ENCODE data around the gene IL21R.

IL21R gene

GRCh38 chr16:27463741-27464591 is 62.0 kb downstream of the IL21R start:
- no peak for DNase-seq (ENCODE audit: low read depth)

GRCh38 chr16:27464626-27465482 is 62.9 kb downstream of the IL21R start:
- DNase-seq (ENCODE audit: low read depth), result no peak

GRCh38 chr16:27465483-27465879 is 63.5 kb downstream of the IL21R start:
- no peak for DNase-seq (ENCODE audit: low read depth)

GRCh38 chr16:27468941-27469531 is 67.1 kb downstream of the IL21R start:
- DNase-seq (ENCODE audit: low read depth), result no peak

- DNase-seq (ENCODE audit: low read depth), result peak; percentile 88
These were observed 68.8 kb downstream of the IL21R start for GRCh38 chr16:27470567-27471431.

- DNase-seq (ENCODE audit: low read depth), result no peak
These were observed 69.7 kb downstream of the IL21R start for GRCh38 chr16:27471661-27472060.

GRCh38 chr16:27472091-27473020 is 70.4 kb downstream of the IL21R start:
- DNase-seq (ENCODE audit: low read depth), result no peak

- no peak for DNase-seq (ENCODE audit: low read depth)
These were observed 71.3 kb downstream of the IL21R start for GRCh38 chr16:27473101-27473900.

GRCh38 chr16:27474041-27474440 is 72.1 kb downstream of the IL21R start:
- DNase-seq (ENCODE audit: low read depth), result no peak

- DNase-seq (ENCODE audit: low read depth), result no peak
These were observed 72.9 kb downstream of the IL21R start for GRCh38 chr16:27474921-27475320.

GRCh38 chr16:27475561-27475960 is 73.6 kb downstream of the IL21R start:
- peak; percentile 84 for DNase-seq (ENCODE audit: low read depth)

- DNase-seq (ENCODE audit: low read depth), result no peak
These were observed 74.3 kb downstream of the IL21R start for GRCh38 chr16:27476240-27476639.

- no peak for DNase-seq (ENCODE audit: low read depth)
These were observed 78.8 kb downstream of the IL21R start for GRCh38 chr16:27480761-27481160.

- no peak for DNase-seq (ENCODE audit: low read depth)
These were observed 79.4 kb downstream of the IL21R start for GRCh38 chr16:27481282-27481934.

GRCh38 chr16:27482397-27483087 is 80.6 kb downstream of the IL21R start:
- no peak for DNase-seq (ENCODE audit: low read depth)

GRCh38 chr16:27483088-27483437 is 81.1 kb downstream of the IL21R start:
- no peak for DNase-seq (ENCODE audit: low read depth)

GRCh38 chr16:27483624-27484023 is 81.7 kb downstream of the IL21R start:
- no peak for DNase-seq (ENCODE audit: low read depth)

- no peak for DNase-seq (ENCODE audit: low read depth)
These were observed 83.2 kb downstream of the IL21R start for GRCh38 chr16:27485126-27485525.

- DNase-seq (ENCODE audit: low read depth), result no peak
These were observed 83.8 kb downstream of the IL21R start for GRCh38 chr16:27485811-27486210.

All from GM04503 (cell line).